H1 (cell line): ENCODE measurements around the gene DNAH10. TPM values are rescaled to one million over a fixed set of nuclear protein-coding genes. Genes with fewer than 3 reads are reported as not detected.

Experiments used
- CTCF ChIA-PET: fragments of 300-600 bp; sonication (Branson Sonifier 250); formaldehyde crosslinking; loops from one replicate; lab custom pipeline; 2021; ENCODE audit not compliant: partially characterized antibody; lab: Charles Lee
- POLR2A ChIA-PET: fragments of 300-600 bp; sonication (Branson Sonifier 250); formaldehyde crosslinking; loops from one replicate; lab custom pipeline; 2021; ENCODE audit warnings: inconsistent platforms; ENCODE audit not compliant: partially characterized antibody; lab: Charles Lee
- DNase-seq, 2 experiments: peaks; one replicate each; pipeline versions ENCODE4 v3.0.0 to v3.0.0-alpha.2; 2010 to 2022; ENCODE audit warnings: low spot score in 2 of 2, low read depth in 1 of 2, mixed read lengths in 1 of 2
- FAIRE-seq: peaks from 2 replicates; lab custom pipeline; 2011; peaks lifted over from hg19 to GRCh38; lab: Jason Lieb, UNC
- H2AFZ ChIP-seq: 2 replicates; pipeline ENCODE4 v1.8.1; 2012; ENCODE audit warnings: low read length, inconsistent platforms
- H2AK5ac ChIP-seq: 2 replicates; pipeline ENCODE4 v1.6.1; 2013; ENCODE audit warnings: low read depth, low read length
- H2BK120ac ChIP-seq: replicated peaks from 2 replicates; pipeline ENCODE3; 2013; ENCODE audit warnings: low read depth, low read length, inconsistent platforms
- H2BK12ac ChIP-seq: 2 replicates; pipeline ENCODE4 v1.6.1; 2013; ENCODE audit warnings: low read depth, low read length
- H2BK15ac ChIP-seq: 2 replicates; pipeline ENCODE4 v1.6.1; 2013; ENCODE audit warnings: low read length
- H2BK20ac ChIP-seq: 2 replicates; pipeline ENCODE4 v1.6.1; 2013; ENCODE audit warnings: low read length
- H2BK5ac ChIP-seq: 2 replicates; pipeline ENCODE4 v1.6.1; 2013; ENCODE audit warnings: low read depth, low read length
- H3K14ac ChIP-seq: 2 replicates; pipeline ENCODE4 v1.6.1; 2013; ENCODE audit warnings: inconsistent platforms; ENCODE audit not compliant: insufficient read length
- H3K18ac ChIP-seq: 2 replicates; pipeline ENCODE4 v1.6.1; 2013; ENCODE audit warnings: low read length; ENCODE audit errors: extremely low read depth
- H3K23ac ChIP-seq: 2 replicates; pipeline ENCODE4 v1.6.1; 2013; ENCODE audit warnings: inconsistent platforms; ENCODE audit not compliant: insufficient read length
- H3K23me2 ChIP-seq: 2 replicates; pipeline ENCODE4 v1.6.1; 2013; ENCODE audit warnings: low read depth, low read length
- H3K27ac ChIP-seq: 2 replicates; pipeline ENCODE4 v1.6.1; 2011; ENCODE audit warnings: low read depth, low read length, inconsistent platforms
- H3K27me3 ChIP-seq, 4 experiments: replicated peaks in 1 of 4; 1 replicate in 1 of 4; 2 replicates in 3 of 4; pipeline versions ENCODE4 v1.6.1 to v1.8.1; 2011 to 2013; ENCODE audit warnings: low read length in 3 of 4, mild to moderate bottlenecking in 3 of 4, inconsistent platforms in 2 of 4, mixed read lengths in 2 of 4, moderate library complexity in 1 of 4; ENCODE audit not compliant: control insufficient read depth in 3 of 4, insufficient read depth in 3 of 4; ENCODE audit errors: extremely low read depth in 1 of 4
- H3K36me3 ChIP-seq, 4 experiments: 2 replicates each; pipeline versions ENCODE4 v1.6.1 to v1.8.1; 2011 to 2013; ENCODE audit warnings: mild to moderate bottlenecking in 4 of 4, low read length in 3 of 4, moderate library complexity in 2 of 4, control low read depth in 1 of 4, inconsistent platforms in 1 of 4; ENCODE audit not compliant: insufficient read depth in 4 of 4, control insufficient read depth in 2 of 4
- H3K4ac ChIP-seq: replicated peaks from 2 replicates; pipeline ENCODE3; 2013; ENCODE audit warnings: low read length, low read depth, mixed read lengths, inconsistent platforms; ENCODE audit not compliant: insufficient read length
- H3K4me1 ChIP-seq, 4 experiments: replicated peaks in 1 of 4; 1 replicate in 1 of 4; 2 replicates in 3 of 4; pipeline versions ENCODE4 v1.6.1 to v1.8.1; 2011 to 2013; ENCODE audit warnings: low read length in 3 of 4, inconsistent platforms in 2 of 4, mixed read lengths in 1 of 4; ENCODE audit not compliant: insufficient read depth in 4 of 4, control insufficient read depth in 3 of 4
- H3K4me2 ChIP-seq, 2 experiments: 2 replicates each; pipeline versions ENCODE4 v1.6.1 to v1.8.1; 2011 to 2013; ENCODE audit warnings: low read depth in 2 of 2, low read length in 2 of 2, control low read depth in 1 of 2, inconsistent platforms in 1 of 2, mild to moderate bottlenecking in 1 of 2; ENCODE audit not compliant: insufficient read depth in 1 of 2
- H3K4me3 ChIP-seq, 4 experiments: fragments of 200-600, 300-600 bp in 1 of 4; sonication (generic), shearing (Covaris generic), sonication (Bioruptor Twin) in 1 of 4; 2 replicates each; pipeline versions ENCODE4 v1.5.1 to v1.8.1; 2011 to 2016; ENCODE audit warnings: low read length in 4 of 4, low read depth in 3 of 4, control low read depth in 2 of 4, inconsistent platforms in 2 of 4, mild to moderate bottlenecking in 2 of 4, mixed read lengths in 1 of 4, moderate library complexity in 1 of 4; ENCODE audit not compliant: insufficient read depth in 2 of 4; ENCODE audit errors: extremely low read depth in 1 of 4
- H3K56ac ChIP-seq: replicated peaks from 2 replicates; pipeline ENCODE3; 2013; ENCODE audit warnings: low read depth, mild to moderate bottlenecking, mixed read lengths, low read length, inconsistent platforms; ENCODE audit not compliant: insufficient read length
- H3K79me1 ChIP-seq: 2 replicates; pipeline ENCODE4 v1.6.1; 2013; ENCODE audit warnings: low read depth, low read length, control low read depth
- H3K79me2 ChIP-seq, 2 experiments: 2 replicates each; pipeline versions ENCODE4 v1.6.1 to v1.8.1; 2012 to 2013; ENCODE audit warnings: low read length in 2 of 2, mild to moderate bottlenecking in 2 of 2, inconsistent platforms in 1 of 2; ENCODE audit not compliant: insufficient read depth in 2 of 2, control insufficient read depth in 1 of 2
- H3K9ac ChIP-seq, 4 experiments: replicated peaks in 1 of 4; 1 replicate in 1 of 4; 2 replicates in 3 of 4; pipeline versions ENCODE4 v1.6.1 to v1.8.1; 2011 to 2013; ENCODE audit warnings: low read depth in 3 of 4, low read length in 3 of 4, control low read depth in 2 of 4, mild to moderate bottlenecking in 2 of 4, moderate library complexity in 2 of 4, inconsistent platforms in 1 of 4; ENCODE audit errors: extremely low read depth in 1 of 4
- H3K9me3 ChIP-seq, 2 experiments: 2 replicates each; pipeline versions ENCODE4 v1.6.1 to v1.8.1; 2012 to 2013; ENCODE audit warnings: mild to moderate bottlenecking in 2 of 2, moderate library complexity in 2 of 2, control low read depth in 1 of 2, inconsistent platforms in 1 of 2, low read depth in 1 of 2, low read length in 1 of 2, mixed read lengths in 1 of 2; ENCODE audit not compliant: insufficient read depth in 2 of 2
- H4K20me1 ChIP-seq, 2 experiments: replicated peaks in 1 of 2; 2 replicates each; pipeline versions ENCODE3 to v1.8.1; 2011 to 2013; ENCODE audit warnings: inconsistent platforms in 2 of 2, low read length in 2 of 2, mild to moderate bottlenecking in 1 of 2; ENCODE audit not compliant: insufficient read depth in 2 of 2, control insufficient read depth in 1 of 2
- H4K5ac ChIP-seq: 2 replicates; pipeline ENCODE4 v1.6.1; 2013; ENCODE audit warnings: low read length, low read depth, mixed read lengths, inconsistent platforms; ENCODE audit not compliant: insufficient read length
- H4K8ac ChIP-seq: 2 replicates; pipeline ENCODE4 v1.8.0; 2013; ENCODE audit warnings: mild to moderate bottlenecking, moderate library complexity, low read length, inconsistent platforms; ENCODE audit not compliant: insufficient read depth; ENCODE audit errors: extremely low read depth
- H4K91ac ChIP-seq: replicated peaks from 2 replicates; pipeline ENCODE3; 2013; ENCODE audit warnings: low read length, mixed read lengths, inconsistent platforms; ENCODE audit not compliant: insufficient read length
- BRCA1 ChIP-seq: IDR thresholded peaks from 2 replicates; pipeline ENCODE4 v1.6.1; 2012; ENCODE audit warnings: low read depth, low read length, improper control_type of control experiment
- CTBP2 ChIP-seq: IDR thresholded peaks from 2 replicates; pipeline ENCODE4 v1.7.0; 2011; ENCODE audit warnings: borderline replicate concordance, mild to moderate bottlenecking, moderate library complexity, mixed read lengths, low read length; ENCODE audit not compliant: insufficient read depth, insufficient read length
- RXRA ChIP-seq: IDR thresholded peaks from 2 replicates; pipeline ENCODE4 v1.6.1; 2011; ENCODE audit warnings: low read depth, mild to moderate bottlenecking, low read length, moderate library complexity; ENCODE audit not compliant: insufficient read depth
- WGBS, 2 experiments: shearing (Covaris generic) in 1 of 2; methylation state at CpG; one replicate each; pipeline versions ENCODE4 v1.1.6 to v1.1.7; 2013 to 2015; ENCODE audit warnings: low lambda C conversion rate in 2 of 2, mixed read lengths in 2 of 2, inconsistent platforms in 1 of 2, low coverage in 1 of 2, missing lambda C conversion rate in 1 of 2; ENCODE audit not compliant: insufficient replicate concordance in 2 of 2, insufficient coverage in 1 of 2, insufficient read length in 1 of 2; ENCODE audit errors: extremely low coverage in 1 of 2, missing lambda C conversion rate in 1 of 2; 5-methylcytosine and 5-hydroxymethylcytosine counted together
- polyA plus RNA-seq, 7 experiments: library from polyadenylated mRNA; depleted of rRNA in 3 of 7; stranded (reverse) in 5 of 7; unstranded in 2 of 7; fragments of >200 nt in 5 of 7; fragments of 200-250 nt in 2 of 7; gene quantifications; 1 replicate in 5 of 7; 2 replicates in 1 of 7; 4 replicates in 1 of 7; pipeline versions ENCODE4 v1.2.1 to v1.2.3, GENCODE V29; 2011 to 2013; ENCODE audit warnings: missing spikeins in 2 of 7, mixed read lengths in 2 of 7
- total RNA-seq: library from RNA; stranded (reverse); fragmentation: NEBNext Ultra II Directional; extraction: Animal tissue kit (Norgen Biotek cat#: 25700); gene quantifications from 2 replicates; pipeline ENCODE4 v1.2.1, GENCODE V29; 2021

The DNAH10 gene
- total and polyA plus RNA-seq, 2 of the 8 experiments (the other 6 are each of a cell fraction or from before 2014, with no cell fraction given): 0.02 to 0.24 TPM

GRCh38 chr12:123951467-123951866 lies 189.4 kb downstream of the DNAH10 start:
- Histone ChIP-seq H3K27ac (no peak overlapping the region), H3K4me1 (no peaks in the 10 kb centered on the region), H2BK12ac (no peak overlapping the region), H3K4me2 (no peak overlapping the region), H3K4me3 (no peak overlapping the region), H2BK20ac (no peak overlapping the region), H4K91ac (no peak overlapping the region), H3K56ac (no peak overlapping the region), H2BK15ac (no peak overlapping the region), H3K27me3 (peaks cover 0 to 16% (median 2%) of the 10 kb centered on the region in 4 experiments; a peak in 5 of 7 replicates), H4K20me1 (peaks cover 0 to 6% of the 10 kb centered on the region in 2 experiments), H4K8ac (no peak overlapping the region), H2AFZ (no peak overlapping the region), H3K79me1 (no peaks in the 10 kb centered on the region), H3K9ac (no peak overlapping the region), H2BK120ac (no peak overlapping the region), H2BK5ac (no peak overlapping the region), H3K14ac (no peak overlapping the region), H4K5ac (no peak overlapping the region), H3K23me2 (no peaks in the 10 kb centered on the region), H2AK5ac (no peak overlapping the region), H3K4ac (no peak overlapping the region), H3K9me3 (no peaks in the 10 kb centered on the region; a peak in 1 of 4 replicates), H3K23ac (no peak overlapping the region), H3K79me2 (no peaks in the 10 kb centered on the region), H3K36me3 (no peaks in the 10 kb centered on the region), H3K18ac (no peak overlapping the region)
- ChIA-PET POLR2A (no interaction called here), CTCF (interaction anchor here (1.3 to 2.3 kb wide), 3 partner anchors 13 to 44 kb away, joined by 3 to 9 read pairs (median 3); no protein-coding TSS in a partner anchor)
- FAIRE-seq (no peak), DNase-seq (no peak)
- WGBS, 2 experiments: 91% methylated on average over 4 of the region's 4 CpGs; no CpG with 5 or more reads in 1 of the 2 experiments
- TF ChIP-seq BRCA1: no peak
- no peak for TF ChIP-seq CTBP2
- TF ChIP-seq RXRA: no peak
